Right lobe of liver (tissue), 4 donors: ENCODE results near the gene HYLS1.

Source experiments
- POLR2A ChIP-seq: fragments of 450-650 bp; IDR thresholded peaks from one replicate; pipeline ENCODE4 v1.6.1; 2017; ENCODE audit warnings: antibody characterized with exemption, mild to moderate bottlenecking
- TF ChIP-seq, protein P1 (sequence below), 4 donors: fragments of 200-600 bp in 3 of 4; fragments of 450-650 bp in 1 of 4; IDR thresholded peaks; one replicate each; pipeline versions ENCODE4 v1.5.1 to v1.8.0; 2016 to 2022; ENCODE audit warnings: antibody characterized with exemption in 4 of 4, mild to moderate bottlenecking in 2 of 4
- donor health status: DM: no; HTN: no; CAD: no.
- donor health status: DM: no; HTN: no; CAD: no.
- donor health status: DM: no; HTN: yes; CAD: no.

GRCh38 chr11:125923012-125923579, 35.6 kb downstream of the HYLS1 start:
- TF ChIP-seq POLR2A, result no peak
- TF ChIP-seq, protein P1, sequence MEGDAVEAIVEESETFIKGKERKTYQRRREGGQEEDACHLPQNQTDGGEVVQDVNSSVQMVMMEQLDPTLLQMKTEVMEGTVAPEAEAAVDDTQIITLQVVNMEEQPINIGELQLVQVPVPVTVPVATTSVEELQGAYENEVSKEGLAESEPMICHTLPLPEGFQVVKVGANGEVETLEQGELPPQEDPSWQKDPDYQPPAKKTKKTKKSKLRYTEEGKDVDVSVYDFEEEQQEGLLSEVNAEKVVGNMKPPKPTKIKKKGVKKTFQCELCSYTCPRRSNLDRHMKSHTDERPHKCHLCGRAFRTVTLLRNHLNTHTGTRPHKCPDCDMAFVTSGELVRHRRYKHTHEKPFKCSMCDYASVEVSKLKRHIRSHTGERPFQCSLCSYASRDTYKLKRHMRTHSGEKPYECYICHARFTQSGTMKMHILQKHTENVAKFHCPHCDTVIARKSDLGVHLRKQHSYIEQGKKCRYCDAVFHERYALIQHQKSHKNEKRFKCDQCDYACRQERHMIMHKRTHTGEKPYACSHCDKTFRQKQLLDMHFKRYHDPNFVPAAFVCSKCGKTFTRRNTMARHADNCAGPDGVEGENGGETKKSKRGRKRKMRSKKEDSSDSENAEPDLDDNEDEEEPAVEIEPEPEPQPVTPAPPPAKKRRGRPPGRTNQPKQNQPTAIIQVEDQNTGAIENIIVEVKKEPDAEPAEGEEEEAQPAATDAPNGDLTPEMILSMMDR (IDR thresholded peaks at IDR 0.05), result peak; percentile 71 to 84 (median 78)
